IMR-90 (cell line): ENCODE results near the gene ASF1B.

Experiments
- CHD1 ChIP-seq: IDR thresholded peaks from 2 replicates; pipeline ENCODE4 v1.6.1; 2012; ENCODE audit warnings: low read depth, low read length, improper control_type of control experiment
- CTCF ChIP-seq: conservative IDR thresholded peaks from 2 replicates; pipeline ENCODE4 v1.5.1; 2012; ENCODE audit warnings: mild to moderate bottlenecking, low read depth, low read length, improper control_type of control experiment
- FOS ChIP-seq: fragments of 150-350 bp; IDR thresholded peaks from 2 replicates; pipeline ENCODE4 v1.6.1; 2016; ENCODE audit warnings: low read depth, low read length
- POLR2A ChIP-seq: IDR thresholded peaks from 2 replicates; pipeline ENCODE4 v1.6.1; 2012; ENCODE audit warnings: mild to moderate bottlenecking, low read depth, low read length
- SMC3 ChIP-seq: fragments of 150-350 bp; IDR thresholded peaks from 2 replicates; pipeline ENCODE4 v1.6.1; 2016; ENCODE audit warnings: low read depth, mild to moderate bottlenecking, antibody characterized with exemption, low read length, moderate library complexity

DNA sequence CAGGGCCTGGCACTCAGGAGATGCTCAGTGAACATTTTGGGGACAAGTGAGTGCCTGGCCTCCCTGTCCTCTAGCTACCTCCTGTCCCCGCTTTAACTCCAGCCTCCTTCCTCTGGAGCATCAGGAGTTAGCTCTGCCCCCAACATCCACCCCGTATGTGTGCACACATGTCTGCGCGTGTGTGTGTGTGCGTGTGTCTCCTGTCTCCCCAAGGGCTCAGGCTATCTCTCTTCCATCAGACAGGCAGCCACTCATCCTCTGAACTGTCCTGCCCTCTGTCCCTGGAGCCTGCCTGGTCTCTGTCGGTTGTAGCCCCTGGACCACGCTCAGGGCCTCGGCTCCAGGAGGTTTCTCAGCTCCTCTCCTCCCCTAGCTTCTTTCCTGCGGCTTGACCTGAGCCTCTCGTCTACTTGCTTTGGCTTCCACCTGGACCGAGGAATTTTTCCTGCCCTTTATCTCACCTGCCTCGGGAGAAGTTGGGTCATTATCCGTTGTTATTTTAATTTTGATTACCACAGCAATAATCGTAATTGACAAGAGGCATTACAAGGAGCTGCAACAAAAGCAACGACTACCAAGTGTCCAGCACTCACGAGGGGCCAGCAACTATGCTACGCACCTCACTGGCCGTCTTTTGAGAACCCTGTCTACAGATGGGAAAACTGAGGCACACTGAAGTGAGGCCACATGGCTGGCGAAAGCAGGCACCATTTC is 32.0 kb upstream of the ASF1B start:
- no peak for TF ChIP-seq CTCF
- TF ChIP-seq SMC3, result no peak
- no peak for TF ChIP-seq POLR2A
- no peak for TF ChIP-seq CHD1
- no peak for TF ChIP-seq FOS
